Measurements from ENCODE around the gene IER5L. TPM values are rescaled to one million over a fixed set of nuclear protein-coding genes. Genes with fewer than 3 reads are reported as not detected.

IER5L gene
- total and polyA plus RNA-seq, 9 of the 15 experiments (the other 6 are each of a cell fraction or from before 2014, with no cell fraction given) = 0.14 to 11.9 (median 0.52) TPM

- TF ChIP-seq NKRF (IDR thresholded peaks at IDR 0.05; ENCODE audit: borderline replicate concordance) (peak; percentile 45; the same call in 1 of the 2 replicates), GTF2F1 (IDR thresholded peaks at IDR 0.05; ENCODE audit: low read depth, low read length) (no peak), ZSCAN29 (IDR thresholded peaks at IDR 0.05) (no peak), GABPB1 (CRISPR knock-in tag; IDR thresholded peaks at IDR 0.05) (peak; percentile 63), SREBF2 (CRISPR knock-in tag; IDR thresholded peaks at IDR 0.05) (no peak), ZBTB2 (IDR thresholded peaks at IDR 0.05) (no peak), NBN (IDR thresholded peaks at IDR 0.05; ENCODE audit: low read depth) (0 out of 2 replicates have a peak, but pooled peaks have one; percentile 28), KLF16 (IDR thresholded peaks at IDR 0.05) (no peak), ZNF609 (CRISPR knock-in tag; IDR thresholded peaks at IDR 0.05; ENCODE audit: borderline replicate concordance) (no peak), CTBP1 (IDR thresholded peaks at IDR 0.05; ENCODE audit: borderline replicate concordance) (peak; percentile 24; the same call in 1 of the 2 replicates), ZFX (CRISPR knock-in tag; IDR thresholded peaks at IDR 0.05) (no peak), KDM2B (CRISPR knock-in tag; IDR thresholded peaks at IDR 0.05) (no peak), PHF21A (IDR thresholded peaks at IDR 0.05; ENCODE audit: borderline replicate concordance, low read depth) (peak; percentile 43; the same call in 1 of the 2 replicates), ZNF592 (IDR thresholded peaks at IDR 0.05) (peak; percentile 74), ASH1L (IDR thresholded peaks at IDR 0.05; ENCODE audit: borderline replicate concordance, low read depth, partially characterized antibody) (no peak), SRSF7 (optimal IDR thresholded peaks at IDR 0.05; ENCODE audit: low read depth, low read length) (no peak)
These were observed 38.6 kb downstream of the IER5L start (continued) for GRCh38 chr9:129139233-129139992.

All from K562 (cell line).